ENCODE results near the gene MRI1.
A peak's percentile ranks its signal among the peaks of the same experiment; 100 is the strongest.
"Not testable (repeated sequence)": the region's sequence is repeated elsewhere in the genome, so short reads cannot be mapped to it uniquely, and the experiment has no call there.

MRI1 gene

DNA sequence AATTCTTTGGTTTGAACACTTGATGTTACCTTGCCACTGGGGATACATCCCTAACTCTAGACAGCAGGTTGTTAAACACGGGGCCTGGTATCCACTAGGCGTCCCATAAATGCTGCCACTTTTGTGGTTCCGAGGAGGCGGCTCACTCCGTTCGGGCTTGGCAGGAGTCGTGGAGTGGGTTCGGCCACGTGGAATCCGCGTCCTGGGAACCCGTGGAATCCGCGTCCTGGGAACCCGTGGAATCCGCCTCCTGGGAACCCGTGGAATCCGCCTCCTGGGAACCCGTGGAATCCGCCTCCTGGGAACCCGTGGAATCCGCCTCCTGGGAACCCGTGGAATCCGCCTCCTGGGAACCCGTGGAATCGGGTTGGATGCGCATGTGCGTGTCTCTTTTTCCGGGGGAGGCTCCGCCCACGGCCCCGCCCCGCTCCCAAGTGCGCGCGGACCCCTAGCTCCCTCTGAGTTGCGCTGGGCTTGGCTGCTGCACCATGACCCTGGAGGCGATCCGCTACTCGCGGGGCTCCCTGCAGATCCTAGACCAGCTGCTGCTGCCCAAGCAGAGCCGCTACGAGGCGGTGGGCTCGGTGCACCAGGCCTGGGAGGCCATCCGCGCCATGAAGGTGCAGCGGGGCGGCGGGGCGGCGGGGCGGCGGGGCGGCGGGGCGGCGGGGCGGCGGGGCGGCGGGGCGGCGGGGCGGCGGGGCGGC, at the start of gene MRI1:
Gene MRI1 (plus strand): TSS at position 422 of the 707 bp plus-strand sequence. CDS start 67 bp downstream, at position 489.
- DNase-seq, result peak; percentile 68 to 71

DNA sequence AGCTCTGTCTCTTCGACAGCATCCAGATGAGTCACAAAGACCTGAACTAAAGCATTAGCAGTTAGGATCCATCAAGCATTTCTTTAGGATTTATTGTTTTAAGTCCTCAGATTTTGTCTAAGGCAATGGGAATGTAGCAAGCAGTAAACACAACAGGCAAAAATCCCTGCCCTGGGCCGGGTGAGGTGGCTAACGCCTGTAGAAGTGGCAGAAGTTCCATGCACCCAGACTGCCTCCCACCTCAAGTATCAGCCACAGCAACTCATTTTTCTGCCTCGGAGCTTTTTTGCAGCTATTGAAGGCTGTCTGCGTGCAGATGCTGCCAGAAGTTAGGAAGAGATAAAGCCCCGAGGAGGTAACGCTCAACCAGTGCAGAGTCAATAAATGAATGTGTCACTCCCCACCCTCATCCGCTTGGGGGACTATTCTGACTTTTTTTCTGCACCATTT, 47.1 kb upstream of the MRI1 start:
- DNase-seq, result no peak

DNA sequence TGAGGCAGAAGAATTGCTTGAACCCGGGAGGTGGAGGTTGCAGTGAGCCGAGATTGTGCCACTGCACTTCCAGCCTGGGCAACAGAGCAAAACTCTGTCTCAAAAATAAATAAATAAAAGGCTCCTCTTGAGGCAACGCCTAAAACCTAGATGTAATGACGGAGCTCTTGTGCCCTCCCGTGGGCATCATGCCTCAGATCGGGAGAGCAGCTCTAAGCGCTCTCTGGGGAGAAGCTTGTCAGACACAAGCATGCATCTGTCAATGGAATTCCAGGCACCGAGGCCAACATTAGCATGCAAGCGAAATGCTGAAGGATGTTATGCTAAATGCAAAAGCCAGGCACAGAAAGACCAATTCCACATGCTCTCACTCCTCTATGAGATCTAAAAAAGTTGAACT, 45.6 kb upstream of the MRI1 start:
- no peak for DNase-seq

DNA sequence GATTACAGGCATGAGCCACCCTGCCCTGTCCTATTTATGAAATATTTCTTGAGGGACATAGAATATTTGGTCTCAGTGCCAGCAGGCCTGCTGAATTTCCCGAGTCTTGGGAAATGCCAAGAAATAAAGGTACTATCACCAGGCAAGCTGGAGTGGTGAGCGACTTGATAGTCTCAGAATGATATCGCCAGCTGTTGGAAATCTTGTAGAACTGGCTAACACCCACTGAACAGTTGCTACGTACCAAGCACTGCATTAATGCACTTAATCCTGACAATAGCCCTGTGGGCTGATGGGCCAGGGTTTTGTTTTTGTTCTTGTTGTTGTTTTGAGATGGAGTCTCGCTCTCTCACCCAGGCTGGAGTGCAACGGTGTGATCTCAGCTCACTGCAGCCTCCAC, 42.2 kb upstream of the MRI1 start:
- DNase-seq, result no peak

DNA sequence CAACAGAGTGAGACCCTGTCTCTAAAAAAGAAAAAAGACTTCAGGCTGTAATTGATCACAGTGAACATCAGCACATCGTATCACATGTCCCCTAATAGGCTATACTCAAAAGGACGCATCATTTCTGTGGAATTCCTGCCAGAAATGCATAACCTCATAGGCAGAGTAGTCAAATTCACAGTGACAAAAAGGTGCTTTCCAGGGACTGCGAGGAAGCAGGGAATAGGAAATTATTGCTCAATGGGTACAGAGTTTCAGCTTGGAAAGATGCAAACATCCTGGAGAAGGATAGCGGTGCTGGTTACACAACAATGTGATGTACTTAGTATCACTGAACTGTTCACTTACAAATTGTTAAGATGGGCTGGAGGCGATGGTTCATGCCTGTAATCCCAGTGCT, 41.1 kb upstream of the MRI1 start:
- DNase-seq, result no peak

DNA sequence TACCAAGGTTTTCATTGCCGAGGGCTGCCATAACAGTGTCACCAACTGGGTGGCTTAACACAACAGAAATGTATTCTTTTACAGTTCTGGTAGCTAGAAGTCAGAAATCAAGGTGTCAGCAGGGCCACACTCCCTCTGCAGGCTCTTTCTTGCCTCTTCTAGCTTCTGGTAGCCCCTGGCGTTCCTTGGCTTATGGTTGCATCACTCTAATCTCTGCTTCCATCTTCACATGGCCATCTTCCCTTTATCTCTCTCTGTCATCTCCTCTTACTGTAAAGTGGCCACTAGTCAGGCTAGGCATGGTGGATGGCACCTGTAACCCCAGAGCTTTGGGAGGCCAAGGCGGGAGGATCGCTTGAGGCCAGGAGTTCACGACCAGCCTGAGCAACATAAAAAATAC, 38.0 kb upstream of the MRI1 start:
- no peak for DNase-seq

DNA sequence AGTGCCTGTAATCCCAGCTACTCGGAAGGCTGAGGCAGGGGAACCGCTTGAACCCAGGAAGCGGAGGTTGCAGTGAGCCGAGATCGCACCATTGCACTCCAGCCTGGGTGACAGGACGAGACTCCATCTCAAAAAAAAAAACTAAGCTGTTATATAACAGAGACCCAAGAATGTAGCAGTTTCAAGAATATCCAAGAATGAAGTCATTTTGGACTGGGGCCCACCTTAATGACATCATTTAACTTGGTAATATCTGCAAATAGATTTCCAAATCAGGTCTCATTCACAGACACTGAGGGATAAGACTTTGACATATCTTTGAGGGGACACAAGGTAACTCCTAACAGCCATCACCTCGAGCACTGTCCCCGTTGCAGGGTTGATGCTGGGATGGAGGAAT, 36.5 kb upstream of the MRI1 start:
- no peak for DNase-seq

DNA sequence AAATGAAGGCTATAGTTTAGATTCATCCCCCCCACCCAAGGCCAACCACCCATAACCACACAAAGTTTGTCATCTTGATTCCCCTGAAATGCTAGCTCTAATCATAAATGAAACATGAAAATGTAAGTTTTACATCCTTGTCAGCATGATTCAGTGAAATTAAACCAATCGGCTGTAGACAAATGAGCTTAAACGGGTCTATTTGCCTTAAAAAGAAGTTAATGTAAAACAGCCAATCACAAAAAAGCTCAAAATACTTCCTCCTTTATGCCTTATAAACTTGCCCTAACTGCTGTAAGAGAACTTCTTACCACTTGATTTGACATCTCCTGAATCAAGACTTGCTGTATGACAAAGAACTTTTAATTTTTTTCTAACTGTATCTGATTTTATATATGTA, 34.5 kb upstream of the MRI1 start:
- no peak for DNase-seq

DNA sequence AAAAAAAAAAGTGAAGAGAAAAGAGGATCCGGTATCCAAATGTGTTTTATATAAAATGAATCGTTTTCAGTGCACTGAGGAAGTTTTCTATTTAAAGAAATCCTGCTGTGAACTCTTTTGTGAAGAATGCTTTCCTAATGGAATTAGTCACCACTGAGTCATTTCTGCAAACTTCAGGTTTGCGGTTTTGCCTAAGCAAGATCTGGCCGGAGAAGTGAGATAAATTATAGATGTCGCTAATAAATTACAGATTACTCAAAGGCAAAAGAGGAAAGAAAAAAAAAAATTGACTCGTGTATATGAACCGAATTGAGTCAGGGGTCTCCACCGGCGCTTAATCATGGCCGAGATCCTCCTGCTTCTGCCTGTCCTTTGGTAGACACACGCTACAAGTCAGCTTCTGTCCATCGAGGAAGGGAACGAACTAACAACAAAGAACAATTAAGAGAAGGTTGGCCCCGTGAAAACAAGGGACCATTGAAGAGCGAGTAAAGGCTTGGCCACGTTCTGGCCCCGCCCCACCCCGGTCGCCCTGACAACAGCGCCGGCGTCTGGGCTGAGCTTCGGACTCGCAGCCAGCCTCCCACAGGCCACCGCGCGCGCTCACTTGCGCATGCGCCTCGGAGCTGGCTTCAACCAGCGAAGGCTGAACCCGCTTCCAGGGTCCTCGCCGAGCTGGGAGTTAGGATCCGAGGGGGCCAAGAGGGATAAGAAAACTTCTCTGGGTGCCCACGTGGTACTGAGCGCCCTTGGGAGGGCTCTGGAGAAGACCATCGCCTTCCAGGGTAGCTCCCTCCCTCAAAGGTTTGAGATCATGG, 33.0 kb upstream of the MRI1 start:
- DNase-seq, result peak; percentile 95

DNA sequence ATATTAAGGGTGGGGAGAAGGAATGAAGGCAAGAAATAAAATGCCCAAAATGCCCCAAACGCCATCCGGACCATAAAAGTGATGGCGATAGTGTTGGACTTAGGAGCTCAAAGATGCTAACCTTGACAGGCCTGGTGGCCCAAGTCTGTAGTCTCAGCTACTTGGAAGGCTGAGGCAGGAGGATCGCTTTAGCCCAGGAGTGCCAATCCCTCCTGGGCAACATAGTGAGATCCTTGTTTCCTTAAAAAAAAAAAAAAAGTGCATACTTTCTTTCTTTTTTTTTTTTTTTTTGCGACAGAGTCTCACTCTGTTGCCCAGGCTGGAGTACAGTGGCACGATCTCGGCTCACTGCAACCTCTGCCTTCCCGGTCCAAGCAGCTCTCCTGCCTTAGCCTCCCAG, 32.0 kb upstream of the MRI1 start:
- DNase-seq, result no peak

DNA sequence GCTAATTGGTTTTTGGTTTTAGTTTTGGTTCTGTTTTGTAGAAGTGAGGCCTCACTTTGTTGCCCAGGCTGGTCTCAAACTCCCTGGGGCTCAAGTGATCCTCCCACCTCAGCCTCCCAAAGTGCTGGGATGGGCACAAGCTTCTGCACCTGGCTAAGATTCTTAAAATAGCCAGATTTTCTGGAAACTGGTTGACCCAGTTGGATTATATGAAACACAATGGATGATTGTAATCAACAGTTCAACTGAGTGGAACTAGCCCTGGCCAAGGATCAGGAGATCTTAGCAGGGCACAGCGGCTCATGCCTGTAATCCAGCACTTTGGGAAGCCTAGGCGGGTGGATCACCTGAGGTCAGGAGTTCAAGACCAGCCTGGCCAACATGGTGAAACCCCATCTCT, 29.6 kb upstream of the MRI1 start:
- DNase-seq, result no peak

DNA sequence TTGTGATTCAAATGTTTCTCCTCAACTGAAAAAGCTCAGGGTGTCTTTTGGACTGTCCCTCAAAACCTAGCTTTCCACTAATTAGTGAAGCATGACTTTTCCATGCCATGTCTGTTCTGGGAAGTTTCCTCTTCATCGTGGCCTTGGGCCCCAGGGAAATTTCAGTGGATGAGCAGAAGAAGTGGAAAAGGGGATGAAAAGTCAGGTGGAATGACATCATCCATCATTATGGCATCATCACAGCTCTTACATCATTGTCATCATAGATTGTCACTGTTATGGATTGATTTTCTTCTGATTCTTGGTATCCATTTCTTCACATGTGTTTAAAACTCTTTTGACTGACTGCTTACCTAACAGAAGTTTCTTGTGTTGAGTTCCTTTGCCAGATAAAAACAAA, 26.2 kb upstream of the MRI1 start:
- no peak for DNase-seq

DNA sequence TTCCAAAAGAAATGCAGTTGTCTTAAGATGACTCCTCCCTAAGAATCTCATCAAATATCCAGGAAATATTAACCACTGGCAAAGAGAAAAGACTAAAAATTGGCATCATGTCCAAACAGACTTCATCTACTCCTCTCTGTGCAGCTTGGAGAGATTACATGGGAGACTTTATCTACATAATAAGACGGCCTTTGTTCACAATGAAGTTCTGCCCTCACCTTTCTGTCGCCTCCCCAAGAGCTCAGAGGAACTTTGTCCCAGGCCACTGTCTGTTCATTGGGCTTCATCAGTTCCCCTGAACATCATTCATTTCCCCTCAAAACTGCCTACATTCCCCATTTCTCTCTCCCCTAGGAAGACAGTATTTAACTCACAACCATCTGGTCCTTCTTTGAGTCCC, 22.4 kb upstream of the MRI1 start:
- DNase-seq, result no peak

DNA sequence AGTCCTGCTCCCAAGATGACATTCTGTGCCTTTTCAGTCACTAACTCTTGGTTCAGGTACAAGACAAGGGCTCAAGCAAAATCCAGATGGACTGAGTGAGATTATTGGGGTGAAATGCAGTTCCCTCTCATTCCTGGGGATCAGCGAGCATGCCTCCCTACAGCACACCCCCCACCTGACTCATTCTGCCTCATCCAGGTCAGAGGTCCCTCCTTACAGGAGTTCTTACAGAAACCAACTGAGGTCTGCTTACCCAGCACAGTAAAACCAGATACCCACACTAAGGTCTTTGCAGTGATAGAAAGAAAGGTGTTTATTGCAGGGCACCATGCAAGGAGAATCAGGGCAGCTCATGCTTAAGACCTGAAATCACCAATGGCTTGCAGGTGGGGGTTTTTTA, 21.6 kb upstream of the MRI1 start:
- DNase-seq, result no peak

DNA sequence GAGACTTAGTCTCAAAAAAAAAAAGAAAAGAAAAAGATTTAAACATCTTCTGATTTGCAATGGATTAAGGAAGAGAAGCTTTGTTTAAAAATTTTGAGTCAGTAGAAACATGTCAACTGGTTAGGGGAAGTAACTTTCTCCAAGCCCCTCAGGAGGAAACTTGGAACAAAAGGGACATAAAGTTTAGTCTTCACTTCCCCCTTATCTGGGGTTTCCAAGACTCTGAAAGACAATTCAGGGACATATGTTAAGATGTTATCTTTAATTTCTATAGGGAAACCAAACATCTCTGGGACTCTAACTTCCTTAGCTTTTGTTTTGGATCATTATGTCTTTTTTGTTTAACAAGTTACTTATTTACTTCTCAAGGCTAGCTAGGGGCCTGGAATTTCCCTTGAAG, 20.1 kb upstream of the MRI1 start:
- DNase-seq, result no peak

DNA sequence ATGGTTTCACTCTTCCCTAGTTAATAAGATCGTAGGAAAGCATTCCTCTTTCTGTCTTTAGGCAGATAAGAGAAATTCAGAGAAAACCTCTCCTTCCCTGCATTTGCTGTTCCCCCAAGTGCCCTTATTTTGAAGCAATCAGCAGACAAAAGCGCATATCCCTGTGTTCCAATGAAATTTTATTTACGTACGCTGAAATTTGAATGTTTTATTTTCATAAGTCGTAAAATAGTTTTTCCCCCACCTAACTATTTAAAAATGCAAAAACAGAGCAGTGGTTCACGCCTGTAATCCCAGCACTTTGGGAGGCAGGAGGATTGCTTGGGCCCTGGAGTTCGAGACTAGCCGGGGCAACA, 17.2 kb upstream of the MRI1 start:
- no peak for DNase-seq

DNA sequence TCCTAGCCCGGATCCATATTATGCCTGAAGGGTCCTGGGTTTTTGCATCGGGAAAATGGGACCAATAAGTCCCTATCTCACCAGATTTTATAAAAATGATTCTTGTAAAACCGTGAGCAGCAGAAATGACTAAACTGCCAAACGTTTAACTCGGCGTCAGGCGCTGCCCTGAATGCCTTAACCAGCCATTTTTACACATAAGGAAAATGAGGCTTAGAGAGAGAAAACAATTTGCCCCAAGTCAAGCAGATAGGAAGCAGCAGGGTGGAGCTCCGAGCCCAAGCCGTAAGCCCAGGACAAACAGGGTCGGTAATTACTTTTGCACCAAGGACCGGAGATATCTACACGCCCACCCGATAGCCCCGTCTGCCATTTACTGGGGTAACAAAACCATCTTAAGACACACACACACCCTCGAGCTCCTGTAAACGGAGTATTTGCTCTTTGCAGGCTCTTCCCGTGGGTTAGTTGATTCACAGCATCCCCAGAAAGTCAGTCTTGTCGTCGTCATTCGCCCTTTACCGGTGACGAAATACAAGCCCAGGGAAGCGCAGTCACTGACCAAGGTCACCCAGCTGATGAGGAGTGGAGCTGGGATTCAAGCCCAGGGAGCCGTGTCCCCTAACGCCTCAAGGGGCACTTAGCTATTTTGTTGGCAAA, 16.0 kb upstream of the MRI1 start:
- DNase-seq, result peak; percentile 21 to 49

DNA sequence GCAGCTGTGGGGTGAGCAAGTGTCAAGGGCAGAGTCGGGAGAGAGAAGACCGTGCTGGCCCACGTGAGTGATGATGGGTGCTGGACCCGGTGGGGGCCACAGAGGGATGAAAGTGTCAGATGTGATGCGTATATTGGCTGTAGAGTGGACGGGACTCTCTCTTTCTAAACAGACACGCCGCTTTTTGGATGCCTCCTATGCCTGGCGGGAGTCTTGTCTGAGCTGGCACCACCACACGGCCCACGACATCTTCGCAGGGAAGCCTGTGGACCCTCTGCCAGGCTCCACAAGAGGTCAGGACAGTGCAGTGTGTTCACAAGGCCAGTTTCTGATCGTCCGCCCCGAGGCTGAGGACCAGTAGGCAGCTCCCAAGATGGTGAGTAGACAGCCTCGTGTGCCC, 12.9 kb upstream of the MRI1 start:
- no peak for DNase-seq

DNA sequence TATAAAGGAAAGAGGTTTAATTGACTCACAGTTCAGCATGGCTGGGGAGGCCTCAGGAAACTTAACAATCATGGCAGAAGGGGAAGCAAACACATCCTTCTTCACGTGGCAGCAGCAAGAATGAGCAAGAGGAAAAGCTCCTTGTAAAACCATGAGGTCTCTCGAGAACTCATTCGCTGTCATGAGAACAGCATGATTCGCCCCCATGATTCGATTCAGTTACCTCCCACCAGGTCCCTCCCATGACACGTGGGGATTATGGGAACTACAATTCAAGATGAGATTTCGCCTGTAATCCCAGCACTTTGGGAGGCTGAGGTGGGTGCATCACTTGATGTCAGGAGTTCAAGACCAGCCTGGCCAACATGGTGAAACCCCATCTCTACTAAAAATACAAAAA, 10.7 kb upstream of the MRI1 start:
- not testable (repeated sequence) for DNase-seq

DNA sequence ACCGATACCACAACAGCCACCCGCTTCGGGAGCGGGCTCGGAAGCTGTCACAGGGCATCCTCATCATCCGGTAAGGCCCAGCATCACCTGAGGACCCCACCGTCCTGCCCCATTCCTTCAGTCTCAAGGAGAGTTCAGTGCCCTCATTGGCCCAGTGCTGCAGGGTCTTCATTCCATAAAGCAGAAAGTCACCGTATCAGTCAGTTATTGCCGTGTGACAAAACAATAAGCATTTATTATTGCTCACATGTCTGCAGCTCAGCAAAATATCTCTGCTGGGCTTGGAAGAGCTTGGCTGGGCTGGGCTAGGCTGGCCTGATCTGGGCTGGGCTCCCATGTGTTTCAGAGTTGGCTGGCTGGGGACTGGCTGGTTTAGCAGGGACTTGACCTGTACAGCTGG, 8.1 kb upstream of the MRI1 start:
- DNase-seq, result no peak

DNA sequence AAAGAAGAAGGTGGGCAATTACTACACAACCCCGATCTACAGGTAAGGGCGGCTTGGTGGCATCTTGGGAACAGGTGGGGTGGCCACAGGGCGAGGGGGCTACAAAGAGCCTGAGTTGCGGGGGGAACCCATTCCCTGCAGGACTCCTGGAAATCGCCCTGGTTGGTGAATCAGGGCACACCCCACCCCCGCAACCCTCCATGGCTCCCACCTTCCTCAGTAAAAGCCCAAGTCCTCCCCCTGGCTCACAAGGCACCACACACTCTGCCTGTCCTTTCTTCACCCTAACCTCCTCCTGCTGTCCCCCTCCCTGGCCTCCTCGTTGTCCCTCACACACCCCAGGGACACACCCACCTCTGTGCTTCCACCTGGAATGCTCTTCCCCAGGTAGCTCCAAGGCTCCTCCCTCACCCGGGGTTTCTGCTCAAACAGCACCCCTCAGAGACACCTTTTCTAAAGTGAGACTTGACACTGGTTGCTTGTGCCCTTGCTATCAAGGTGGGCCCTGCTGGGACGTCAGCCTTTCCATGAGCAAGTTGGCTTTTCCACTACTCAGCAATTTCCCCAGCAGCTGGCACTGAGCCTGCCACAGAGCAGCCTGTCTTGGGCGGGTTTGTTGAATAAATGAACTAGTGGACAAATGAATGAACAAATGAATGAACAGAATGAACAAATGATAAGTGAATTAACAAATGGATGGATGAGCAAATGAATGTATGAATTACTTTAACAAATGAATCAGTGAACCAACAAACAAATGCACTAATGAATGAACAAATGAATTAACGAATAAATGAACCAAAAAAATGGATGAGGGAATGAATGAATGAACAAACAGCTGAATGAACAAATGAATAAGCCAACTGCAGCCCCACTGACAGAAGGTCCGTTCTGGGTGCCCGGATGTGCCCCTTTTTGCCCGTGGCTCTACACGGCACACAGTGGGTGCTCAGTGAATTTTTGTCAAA, 6.2 kb upstream of the MRI1 start:
- no peak for DNase-seq

DNA sequence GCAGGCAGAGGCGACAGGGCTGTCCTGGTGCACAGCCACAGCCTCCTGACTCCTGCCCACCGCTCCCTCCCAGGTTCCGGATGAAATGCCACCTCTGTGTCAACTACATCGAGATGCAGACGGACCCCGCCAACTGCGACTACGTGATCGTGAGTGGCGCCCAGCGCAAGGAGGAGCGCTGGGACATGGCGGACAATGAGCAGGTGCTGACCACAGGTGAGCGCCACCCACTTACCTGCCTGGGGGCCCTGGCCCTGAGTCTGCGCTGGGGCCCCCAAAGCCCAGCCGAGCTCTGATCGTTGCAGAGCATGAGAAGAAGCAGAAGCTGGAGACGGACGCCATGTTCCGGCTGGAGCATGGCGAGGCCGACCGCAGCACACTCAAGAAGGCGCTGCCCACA, 5.5 kb upstream of the MRI1 start:
- no peak for DNase-seq

DNA sequence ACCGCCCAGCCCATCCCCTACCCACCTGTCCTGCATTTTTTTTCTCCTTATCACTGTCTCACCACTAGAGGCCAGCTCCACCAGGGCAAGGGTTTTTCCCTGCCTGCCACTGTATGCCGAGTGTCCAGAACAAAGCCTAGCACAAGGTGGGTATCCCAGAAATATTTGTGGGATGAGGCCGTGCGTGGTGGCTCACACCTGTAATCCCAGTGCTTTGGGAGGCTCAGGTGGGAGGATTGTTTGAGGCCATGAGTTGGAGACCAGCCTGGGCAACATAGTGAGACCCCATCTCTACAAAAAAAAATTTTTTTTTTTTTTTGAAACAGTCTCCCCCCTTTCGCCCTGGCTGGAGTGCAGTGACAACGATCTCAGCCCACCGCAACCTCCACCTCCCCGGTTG, 2.9 kb upstream of the MRI1 start:
- no peak for DNase-seq
